ENCODE data around the gene SLC25A4.

SLC25A4 gene

GRCh38 chr4:185100423-185100822 is 42.6 kb upstream of the SLC25A4 start:
- Histone ChIP-seq H3K27ac (ENCODE audit: extremely low read depth, low read depth, low read length) (no peak overlapping the region), H3K4me3 (ENCODE audit: low read depth, low read length) (no peak overlapping the region), H3K36me3 (ENCODE audit: control insufficient read depth in 2 of 2, insufficient read depth in 1 of 2, low read length in 2 of 2) (no peaks in the 10 kb centered on the region), H3K9me3 (ENCODE audit: control insufficient read depth, insufficient read depth, low read depth, low read length) (no peaks in the 10 kb centered on the region), H3K4me1 (ENCODE audit: control insufficient read depth, insufficient read depth, low read length) (no peaks in the 10 kb centered on the region)
- POLR2A ChIA-PET, result no interaction called here
- no peak for TF ChIP-seq ZNF670 (tag by site-specific recombination; IDR thresholded peaks at IDR 0.05; ENCODE audit: low read depth)
- no peak for TF ChIP-seq PRDM6 (tag by site-specific recombination; IDR thresholded peaks at IDR 0.05)
- TF ChIP-seq GLIS1 (tag by site-specific recombination; IDR thresholded peaks at IDR 0.05), result no peak
- TF ChIP-seq ZNF24 (tag by site-specific recombination; IDR thresholded peaks at IDR 0.05), result no peak
- TF ChIP-seq ZNF701 (tag by site-specific recombination; IDR thresholded peaks at IDR 0.05), result no peak
- TF ChIP-seq ZBTB6 (tag by site-specific recombination; IDR thresholded peaks at IDR 0.05), result no peak
- TF ChIP-seq ZNF529 (tag by site-specific recombination; IDR thresholded peaks at IDR 0.05; ENCODE audit: insufficient replicate concordance), result no peak
- no peak for TF ChIP-seq ZNF555 (tag by site-specific recombination; conservative IDR thresholded peaks at IDR 0.05)
- no peak for TF ChIP-seq ZNF600 (tag by site-specific recombination; IDR thresholded peaks at IDR 0.05)
- TF ChIP-seq ZNF707 (tag by site-specific recombination; IDR thresholded peaks at IDR 0.05), result no peak
- no peak for TF ChIP-seq ZNF366 (tag by site-specific recombination; conservative IDR thresholded peaks at IDR 0.05)
- TF ChIP-seq ZNF513 (tag by site-specific recombination; IDR thresholded peaks at IDR 0.05), result no peak
- no peak for TF ChIP-seq ZNF621 (tag by site-specific recombination; IDR thresholded peaks at IDR 0.05)
- no peak for TF ChIP-seq ZNF114 (tag by site-specific recombination; IDR thresholded peaks at IDR 0.05)
- no peak for TF ChIP-seq ZNF404 (tag by site-specific recombination; IDR thresholded peaks at IDR 0.05)
- CTCF ChIA-PET, result interaction anchor here (0.5 to 1.3 kb wide), 3 partner anchors 28 to 95 kb away, joined by 3 to 4 read pairs (median 3); no protein-coding TSS in a partner anchor

- CTCF ChIA-PET, result no interaction called here
- Histone ChIP-seq H3K36me3 (ENCODE audit: control insufficient read depth in 2 of 2, insufficient read depth in 1 of 2, low read length in 2 of 2) (no peaks in the 10 kb centered on the region), H3K4me1 (ENCODE audit: control insufficient read depth, insufficient read depth, low read length) (no peaks in the 10 kb centered on the region), H3K9me3 (ENCODE audit: control insufficient read depth, insufficient read depth, low read depth, low read length) (no peaks in the 10 kb centered on the region), H3K27ac (ENCODE audit: extremely low read depth, low read depth, low read length) (no peak overlapping the region), H3K4me3 (ENCODE audit: low read depth, low read length) (no peak overlapping the region)
- POLR2A ChIA-PET, result no interaction called here
- TF ChIP-seq ZNF626 (tag by site-specific recombination; IDR thresholded peaks at IDR 0.05) (no peak), ZNF121 (tag by site-specific recombination; IDR thresholded peaks at IDR 0.05) (no peak), ZNF146 (tag by site-specific recombination; IDR thresholded peaks at IDR 0.05) (no peak), ZNF677 (tag by site-specific recombination; IDR thresholded peaks at IDR 0.05) (no peak), BCL11A (tag by site-specific recombination; IDR thresholded peaks at IDR 0.05; ENCODE audit: low read depth) (no peak)
These were observed 41.6 kb upstream of the SLC25A4 start for GRCh38 chr4:185101354-185101890.
